HG03354 (cell line): ENCODE data around the gene STAT5B.
"Not testable (repeated sequence)": the region's sequence is repeated elsewhere in the genome, so short reads cannot be mapped to it uniquely, and the experiment has no call there.

Experiments
- ATAC-seq: cut with Tn5 transposase; IDR thresholded peaks from one replicate; pipeline ENCODE4 v1.9.1; 2021; ENCODE audit warnings: mild to moderate bottlenecking; ENCODE audit not compliant: unreplicated experiment, poor library complexity, severe bottlenecking

The STAT5B gene

GRCh38 chr17:42245183-42245582 is 31.0 kb downstream of the STAT5B start:
- not testable (repeated sequence) for ATAC-seq

- ATAC-seq = not testable (repeated sequence)
Measured at GRCh38 chr17:42244116-42244515, 32.1 kb downstream of the STAT5B start.

- no peak for ATAC-seq
Measured at GRCh38 chr17:42243493-42243982, 32.7 kb downstream of the STAT5B start.

- ATAC-seq = no peak
Measured at GRCh38 chr17:42241871-42242270, 34.3 kb downstream of the STAT5B start.

GRCh38 chr17:42240863-42241262 is 35.3 kb downstream of the STAT5B start:
- not testable (repeated sequence) for ATAC-seq

- ATAC-seq = no peak
Measured at GRCh38 chr17:42240201-42240600, 36.0 kb downstream of the STAT5B start.

- ATAC-seq = not testable (repeated sequence)
Measured at GRCh38 chr17:42239576-42239975, 36.6 kb downstream of the STAT5B start.

- no peak for ATAC-seq
Measured at GRCh38 chr17:42236760-42237159, 39.4 kb downstream of the STAT5B start.

GRCh38 chr17:42233994-42234393 is 42.2 kb downstream of the STAT5B start:
- ATAC-seq = no peak

GRCh38 chr17:42233156-42233555 is 43.0 kb downstream of the STAT5B start:
- no peak for ATAC-seq

GRCh38 chr17:42230225-42230624 is 46.0 kb downstream of the STAT5B start:
- ATAC-seq = no peak

- ATAC-seq = no peak
Measured at GRCh38 chr17:42227849-42228700, 48.1 kb downstream of the STAT5B start.

GRCh38 chr17:42225646-42226045 is 50.5 kb downstream of the STAT5B start:
- no peak for ATAC-seq

- ATAC-seq = no peak
Measured at GRCh38 chr17:42224651-42225050, 51.5 kb downstream of the STAT5B start.

- no peak for ATAC-seq
Measured at GRCh38 chr17:42221886-42222745, 54.1 kb downstream of the STAT5B start.

GRCh38 chr17:42219280-42219679 is 56.9 kb downstream of the STAT5B start:
- not testable (repeated sequence) for ATAC-seq

- no peak for ATAC-seq
Measured at GRCh38 chr17:42214156-42214555, 62.0 kb downstream of the STAT5B start.

- no peak for ATAC-seq
Measured at GRCh38 chr17:42212382-42212781, 63.8 kb downstream of the STAT5B start.

- not testable (repeated sequence) for ATAC-seq
Measured at GRCh38 chr17:42211921-42212341, 64.3 kb downstream of the STAT5B start.

GRCh38 chr17:42210046-42210445 is 66.1 kb downstream of the STAT5B start:
- ATAC-seq = no peak
